Right ventricle myocardium inferior (tissue), 1 donor: Measurements from ENCODE around the gene PNISR. TPM values are rescaled to one million over a fixed set of nuclear protein-coding genes. Genes with fewer than 3 reads are reported as not detected.

ENCODE experiments used
- ATAC-seq: fragments of 200-7000 bp; cut with Tn5 transposase; one replicate; pipeline ENCODE4 v1.9.1; 2020; ENCODE audit warnings: mild to moderate bottlenecking, moderate library complexity
- DNase-seq: peaks from one replicate; pipeline ENCODE4 v3.0.0; 2021; ENCODE audit errors: missing footprints
- intact Hi-C: fragments of 100-400 bp; cut with DNase I; formaldehyde crosslinking; loops from one replicate; pipeline ENCODE4 v1.11.0; 2022
- total RNA-seq: library from RNA; stranded (reverse); fragmentation: NEBNext Ultra II Directional; extraction: Animal tissue kit (Norgen Biotek cat#: 25700); gene quantifications from one replicate; pipeline ENCODE4 v1.2.1, GENCODE V29; 2021
- donor health status: DM: no; HTN: yes; CAD: no; lungs with severe emphysema.

The PNISR gene
- total RNA-seq, 1 donor from 2014 or later, result 43.8 TPM

GRCh38 chr6:99416892-99417767 lies 8.0 kb downstream of the PNISR start:
- intact Hi-C loops, result no loop called here
- no peak for DNase-seq
- ATAC-seq, result no peak

DNA sequence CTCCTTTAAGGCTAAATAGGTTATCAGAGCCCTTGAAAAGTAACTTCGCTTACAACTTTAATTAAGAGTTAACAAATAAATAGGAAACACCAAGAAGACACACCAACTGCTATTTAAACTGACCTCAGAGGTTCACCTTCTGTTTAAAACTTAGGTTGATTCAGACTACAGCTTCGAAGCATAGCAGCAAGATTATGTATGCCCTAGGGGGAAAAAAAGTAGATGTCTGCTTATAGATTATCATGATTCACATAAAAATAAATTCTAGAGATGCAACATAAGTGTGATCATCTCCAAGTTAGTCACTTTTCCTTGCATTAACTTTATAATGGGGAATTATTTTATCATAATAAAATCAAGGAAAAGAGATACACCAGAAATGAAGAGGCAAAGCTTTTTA lies 8.9 kb downstream of the PNISR start:
- DNase-seq (no peak), ATAC-seq (no peak)
- intact Hi-C loops, result no loop called here

- ATAC-seq (no peak), DNase-seq (no peak)
- intact Hi-C loops, result no loop called here
Measured at GRCh38 chr6:99415446-99415845, 9.7 kb downstream of the PNISR start.

- ATAC-seq, result peak; percentile 65
Measured at GRCh38 chr6:99412065-99412464, 13.0 kb downstream of the PNISR start.

DNA sequence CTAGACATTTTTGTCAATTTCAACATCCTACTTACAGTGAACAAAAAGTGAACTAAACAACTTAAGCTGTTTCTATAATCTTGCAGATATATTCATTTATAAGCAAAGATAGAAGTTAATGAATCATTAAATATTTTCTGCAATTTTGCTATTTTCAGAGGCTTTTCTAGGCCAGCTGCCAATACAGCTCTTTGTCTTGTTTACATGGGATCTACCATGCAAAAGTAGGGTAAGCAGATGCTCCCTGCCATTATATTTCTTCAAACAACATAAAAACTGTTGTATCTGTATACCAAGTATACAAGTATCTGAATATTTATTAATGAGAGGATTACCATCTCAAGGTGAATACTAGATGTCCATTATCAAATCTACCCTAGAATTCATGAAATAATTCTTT lies 15.4 kb downstream of the PNISR start:
- intact Hi-C loops, result no loop called here
- DNase-seq (no peak), ATAC-seq (no peak)

More at GRCh38 chr6:99412065-99412464, 13.0 kb downstream of the PNISR start:
- DNase-seq, result no peak
- intact Hi-C loops, result no loop called here

DNA sequence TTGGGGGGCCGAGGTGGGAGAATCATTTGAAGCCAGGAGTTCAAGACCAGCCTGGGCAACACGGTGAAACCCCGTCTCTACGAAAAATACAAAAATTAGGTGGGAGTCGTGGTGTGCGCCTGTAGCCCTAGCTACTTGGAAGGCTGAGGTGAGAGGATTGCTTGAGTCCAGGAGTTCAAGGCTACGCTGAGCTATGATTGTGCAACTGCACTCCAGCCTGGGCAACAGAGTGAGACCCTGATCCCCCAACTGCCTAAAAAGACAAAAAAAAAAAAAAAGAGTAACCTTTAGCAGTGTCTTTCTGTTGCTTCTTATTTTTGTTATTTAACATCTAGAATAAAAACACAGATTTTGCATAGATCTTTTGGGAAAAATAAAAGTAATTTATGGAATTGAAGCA lies 18.0 kb downstream of the PNISR start:
- intact Hi-C loops, result no loop called here
- DNase-seq (no peak), ATAC-seq (no peak)

GRCh38 chr6:99402448-99402847 lies 22.7 kb downstream of the PNISR start:
- intact Hi-C loops, result no loop called here
- DNase-seq (no peak), ATAC-seq (no peak)

DNA sequence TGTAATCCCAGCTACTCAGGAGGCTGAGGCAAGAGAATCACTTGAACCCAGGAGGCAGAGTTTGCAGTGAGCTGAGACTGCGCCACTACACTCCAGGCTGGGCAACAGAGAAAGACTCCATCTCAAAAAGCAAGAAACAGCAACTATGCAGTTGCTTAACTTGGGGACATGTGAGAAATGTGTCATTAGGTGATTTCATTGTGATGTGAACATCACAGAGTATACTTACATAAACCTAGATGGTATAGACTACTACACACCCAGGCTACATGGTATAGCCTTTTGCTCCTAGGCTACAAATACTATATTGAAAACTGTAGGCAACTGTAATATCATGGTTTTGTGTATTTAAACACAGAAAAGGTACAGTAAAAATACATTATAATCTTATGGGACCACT lies 27.8 kb downstream of the PNISR start:
- ATAC-seq (no peak), DNase-seq (no peak)
- intact Hi-C loops, result loop anchor here (10.0 kb wide), 1 partner anchor 148 kb away; no protein-coding TSS in a partner anchor

- intact Hi-C loops, result loop anchor here (10.0 kb wide), 1 partner anchor 151 kb away; no protein-coding TSS in a partner anchor
- ATAC-seq, result peak; percentile 88
- peak; percentile 88 for DNase-seq
Measured at GRCh38 chr6:99393698-99394531, 31.2 kb downstream of the PNISR start, which contains the start of gene COQ3. Gene COQ3, minus strand, starts transcription at chr6:99394195. Its CDS starts 16 bp downstream, at chr6:99394179.

- intact Hi-C loops, result loop anchor here (10.0 kb wide), 1 partner anchor 151 kb away; no protein-coding TSS in a partner anchor
- no peak for DNase-seq
- ATAC-seq, result peak; percentile 6
Measured at GRCh38 chr6:99393366-99393697, 31.8 kb downstream of the PNISR start.

DNA sequence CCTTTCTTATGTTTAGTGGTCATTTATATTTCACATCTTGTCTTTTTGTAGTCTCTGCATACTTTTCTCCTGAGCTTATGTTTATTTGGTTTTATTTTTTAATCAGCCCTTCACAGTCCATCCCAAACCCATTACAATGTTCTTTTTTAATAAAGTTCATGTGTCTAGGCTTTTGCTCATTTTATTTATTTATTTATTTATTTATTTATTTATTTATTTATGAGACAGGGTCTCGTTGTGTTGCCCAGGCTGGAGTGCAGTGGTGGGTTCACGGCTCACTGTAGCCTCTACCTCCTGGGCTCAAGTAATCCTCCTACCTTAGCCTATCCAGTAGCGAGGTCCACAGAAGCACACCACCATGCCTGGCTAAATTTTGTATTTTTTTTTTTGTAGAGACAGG lies 34.2 kb downstream of the PNISR start:
- ATAC-seq, result no peak
- intact Hi-C loops, result loop anchor here (10.0 kb wide), 1 partner anchor 154 kb away; no protein-coding TSS in a partner anchor

DNA sequence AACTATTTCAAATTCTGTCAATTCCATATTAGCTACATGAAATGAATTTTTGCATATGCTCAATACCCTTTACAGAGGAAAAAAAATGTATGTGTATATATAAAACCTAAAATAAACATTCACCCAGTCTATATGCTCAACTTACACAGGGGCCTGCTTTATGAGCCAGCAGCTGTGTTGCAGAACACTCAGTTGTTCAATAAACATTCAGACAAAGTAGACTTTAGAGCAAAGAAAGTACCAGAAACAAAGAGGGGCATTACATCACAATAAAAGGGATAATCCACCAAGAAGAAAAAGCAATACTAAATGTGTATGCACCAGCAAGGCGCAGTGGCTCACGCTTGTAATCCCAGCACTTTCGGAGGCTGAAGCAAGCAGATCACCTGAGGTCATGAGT lies 40.6 kb downstream of the PNISR start:
- intact Hi-C loops, result no loop called here
- no peak for DNase-seq
- no peak for ATAC-seq

More for the DNA sequence above, 34.2 kb downstream of the PNISR start:
- DNase-seq, result no peak

DNA sequence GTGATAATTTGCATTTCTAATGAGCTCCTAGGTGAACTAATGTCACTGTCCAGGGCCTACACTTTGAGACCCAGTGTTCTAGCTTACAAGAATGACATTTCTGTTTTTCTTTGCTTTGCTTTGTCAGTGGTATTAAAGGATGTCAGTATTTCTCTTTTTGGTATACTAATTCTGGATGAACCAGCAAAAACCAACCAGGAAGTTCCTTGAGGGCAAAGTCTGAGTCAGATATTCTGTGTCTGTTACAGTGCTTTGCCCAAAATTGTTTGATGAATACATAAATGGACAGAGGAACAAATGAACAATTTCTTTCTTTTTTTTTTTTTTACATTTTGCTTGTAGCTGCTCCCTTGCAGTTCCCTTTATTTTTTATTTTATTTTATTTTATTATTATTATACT lies 46.5 kb downstream of the PNISR start:
- DNase-seq (no peak), ATAC-seq (no peak)
- intact Hi-C loops, result no loop called here

DNA sequence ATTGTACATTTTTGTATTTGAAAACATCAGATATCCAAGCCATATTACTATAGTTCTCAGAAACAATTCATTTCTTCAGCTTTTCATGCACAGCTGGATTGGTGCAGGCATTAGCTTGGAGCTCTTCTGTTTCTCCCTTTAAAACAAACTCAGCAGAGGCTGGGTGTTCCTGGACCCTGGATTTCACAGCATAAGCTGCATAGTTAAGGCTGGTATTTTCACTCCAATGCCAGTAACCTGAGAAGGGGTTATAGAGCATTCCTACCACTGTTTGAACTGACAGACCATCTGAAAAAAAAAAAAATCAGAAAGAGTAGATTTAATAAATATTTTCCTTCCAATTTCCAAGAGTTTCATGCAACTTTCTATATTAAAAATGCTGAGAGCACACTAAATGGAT lies 55.6 kb downstream of the PNISR start:
- intact Hi-C loops, result no loop called here
- ATAC-seq (no peak), DNase-seq (no peak)

DNA sequence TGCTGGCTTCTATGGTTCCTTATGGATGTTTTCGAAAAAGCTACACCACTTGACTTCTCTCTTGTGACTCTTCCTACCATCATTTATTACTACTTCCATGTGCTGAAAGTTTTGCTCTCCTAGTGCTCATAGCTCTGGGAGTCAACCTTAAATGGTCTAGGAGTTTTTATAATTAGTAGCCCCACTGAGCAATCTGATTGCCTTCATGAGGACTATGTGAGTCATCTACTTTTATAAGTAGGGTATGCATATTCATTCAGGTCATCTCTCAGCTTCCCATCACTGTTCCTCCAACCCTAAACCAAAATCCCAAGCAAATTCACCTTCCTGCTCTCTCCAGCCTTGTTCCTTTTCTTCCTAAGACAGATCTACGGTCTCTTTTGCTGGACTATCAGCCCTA lies 58.3 kb downstream of the PNISR start:
- ATAC-seq, result no peak
- intact Hi-C loops, result no loop called here
- no peak for DNase-seq

GRCh38 chr6:99364026-99364425 lies 61.1 kb downstream of the PNISR start:
- ATAC-seq (no peak), DNase-seq (no peak)
- intact Hi-C loops, result no loop called here

GRCh38 chr6:99362678-99363268 lies 62.3 kb downstream of the PNISR start:
- intact Hi-C loops, result no loop called here
- no peak for ATAC-seq

GRCh38 chr6:99359800-99360199 lies 65.3 kb downstream of the PNISR start:
- intact Hi-C loops, result no loop called here
- no peak for DNase-seq
- no peak for ATAC-seq

More at GRCh38 chr6:99362678-99363268, 62.3 kb downstream of the PNISR start:
- DNase-seq, result no peak

DNA sequence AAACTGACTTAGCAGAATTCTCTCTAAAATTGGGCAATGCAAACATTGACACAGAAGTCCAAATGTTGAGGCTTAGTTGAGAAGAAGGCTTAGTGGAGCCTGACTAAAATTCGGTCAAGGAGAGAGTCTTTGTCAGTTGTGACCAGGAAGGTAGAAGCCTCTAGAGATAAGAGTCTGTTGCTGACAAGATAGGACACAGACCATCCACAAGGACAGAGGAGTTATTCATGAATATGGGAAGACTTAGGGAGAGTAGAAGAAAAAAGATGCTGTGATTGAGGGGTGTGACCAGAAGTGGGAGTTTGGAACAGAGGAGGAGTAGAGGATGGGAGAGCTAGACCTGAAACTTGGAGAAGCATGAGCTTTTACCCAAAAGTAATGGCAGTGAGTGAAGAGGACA lies 68.5 kb downstream of the PNISR start:
- intact Hi-C loops, result no loop called here
- ATAC-seq, result no peak
- no peak for DNase-seq
